ENCODE results near the gene METTL9.
"Not testable (repeated sequence)": the region's sequence is repeated elsewhere in the genome, so short reads cannot be mapped to it uniquely, and the experiment has no call there.

METTL9 gene

DNA sequence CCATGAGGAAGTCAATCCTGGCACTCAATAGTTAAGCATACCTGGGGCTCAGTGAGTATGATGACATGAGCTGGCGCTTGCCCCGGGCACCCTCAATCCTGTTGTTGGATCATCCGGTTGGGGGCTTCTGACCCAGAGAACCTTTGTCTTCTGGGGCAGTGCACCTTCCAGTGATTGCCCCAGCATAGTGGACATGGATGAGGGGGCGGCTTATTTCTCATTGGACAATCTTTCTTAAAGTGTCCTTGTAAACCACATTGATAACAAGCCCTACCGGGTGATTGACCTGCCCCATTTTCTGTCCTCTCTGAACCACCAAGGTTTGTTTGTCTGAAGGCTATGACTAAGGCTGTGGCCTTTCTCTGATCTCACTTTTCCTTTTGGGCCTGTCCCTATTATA is 34.8 kb downstream of the METTL9 start:
- no peak for TF ChIP-seq ZNF274 (IDR thresholded peaks at IDR 0.05; ENCODE audit: low read depth, low read length)

DNA sequence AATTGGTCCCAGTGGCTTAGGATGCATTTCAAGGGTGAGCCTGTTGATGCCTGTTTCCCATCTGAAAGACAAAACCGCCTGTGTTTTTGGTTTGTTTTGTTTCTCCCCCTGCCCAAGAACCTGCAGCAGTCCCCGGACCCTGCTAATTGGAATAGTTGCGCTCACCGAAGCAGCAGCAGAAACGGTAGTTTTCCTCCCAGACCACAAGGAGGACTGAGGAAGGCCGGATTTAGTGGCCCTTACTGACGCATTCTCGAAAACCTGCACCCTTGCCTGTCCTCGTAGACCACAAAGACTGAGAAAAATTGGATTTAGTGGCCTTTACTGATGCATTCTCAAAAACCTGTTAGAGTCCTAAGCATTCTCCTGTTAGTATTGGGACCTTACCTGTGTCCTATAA is 36.3 kb downstream of the METTL9 start:
- not testable (repeated sequence) for H3K4me3 ChIP-seq (ENCODE audit: low read length)

More for the DNA sequence above, 34.8 kb downstream of the METTL9 start:
- H3K4me3 ChIP-seq (ENCODE audit: low read length) = no peak overlapping the region

DNA sequence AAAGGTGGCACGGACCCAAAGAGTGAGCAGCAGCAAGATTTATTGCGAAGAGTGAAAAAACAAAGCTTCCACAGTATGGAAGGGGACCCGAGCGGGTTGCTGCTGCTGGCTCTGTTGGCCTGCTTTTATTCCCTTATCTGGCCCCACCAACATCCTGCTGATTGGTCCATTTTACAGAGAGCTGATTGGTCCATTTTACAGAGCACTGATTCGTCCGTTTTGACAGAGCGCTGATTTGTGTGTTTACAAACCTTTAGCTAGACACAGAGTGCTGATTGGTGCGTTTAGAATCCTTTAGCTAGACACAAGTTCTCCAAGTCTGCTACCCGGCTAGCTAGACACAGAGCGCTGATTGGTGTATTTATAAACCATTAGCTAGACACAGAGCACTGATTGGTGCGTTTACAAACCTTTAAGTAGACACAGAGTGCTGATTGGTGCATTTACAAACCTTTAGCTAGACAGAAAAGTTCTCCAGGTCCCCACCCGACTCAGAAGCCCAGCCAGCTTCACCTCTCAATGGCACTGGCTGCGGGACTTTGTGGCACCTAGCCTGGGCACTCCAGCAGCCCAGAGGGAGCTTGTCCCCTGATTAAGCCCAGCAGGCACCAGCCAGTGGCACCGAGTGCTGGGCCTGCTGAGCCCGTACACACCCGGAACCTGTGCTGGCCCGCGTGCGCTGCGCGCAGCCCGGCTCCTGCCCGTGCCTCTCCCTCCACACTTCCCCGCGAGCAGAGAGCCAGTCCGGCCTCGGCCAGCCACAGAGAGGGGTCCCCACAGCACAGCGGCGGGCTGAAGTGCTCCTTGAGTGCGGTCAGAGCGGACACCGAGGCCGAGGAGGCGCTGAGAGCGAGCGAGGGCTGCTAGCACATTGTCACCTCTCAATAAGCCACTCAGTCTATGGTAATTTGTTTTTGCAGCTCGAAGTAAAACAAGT is 37.9 kb downstream of the METTL9 start:
- H3K4me3 ChIP-seq (ENCODE audit: low read length) = no peak overlapping the region
- TF ChIP-seq ZNF274 (IDR thresholded peaks at IDR 0.05; ENCODE audit: low read depth, low read length) = no peak

DNA sequence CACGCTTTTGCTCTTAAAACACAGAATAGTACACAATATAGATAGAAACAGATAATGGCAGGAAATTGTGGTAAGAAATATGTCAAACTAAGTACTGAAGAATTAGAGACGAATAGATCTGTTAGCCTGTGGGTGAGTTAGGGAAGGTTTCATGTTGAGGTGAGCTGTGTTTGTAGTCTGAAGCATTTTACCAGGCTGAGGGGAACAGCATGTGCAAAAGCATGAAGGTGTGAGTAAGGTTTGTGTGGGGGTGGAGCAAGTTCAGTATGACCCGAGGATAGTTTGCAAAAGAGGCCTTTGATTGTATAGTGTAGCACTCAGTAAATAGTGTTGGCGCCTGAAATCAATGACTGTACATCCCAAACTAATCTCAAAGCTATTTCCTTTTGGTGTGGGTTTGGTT is 39.2 kb downstream of the METTL9 start:
- H3K4me3 ChIP-seq (ENCODE audit: low read length) = no peak overlapping the region
- no peak for TF ChIP-seq ZNF274 (IDR thresholded peaks at IDR 0.05; ENCODE audit: low read depth, low read length)

DNA sequence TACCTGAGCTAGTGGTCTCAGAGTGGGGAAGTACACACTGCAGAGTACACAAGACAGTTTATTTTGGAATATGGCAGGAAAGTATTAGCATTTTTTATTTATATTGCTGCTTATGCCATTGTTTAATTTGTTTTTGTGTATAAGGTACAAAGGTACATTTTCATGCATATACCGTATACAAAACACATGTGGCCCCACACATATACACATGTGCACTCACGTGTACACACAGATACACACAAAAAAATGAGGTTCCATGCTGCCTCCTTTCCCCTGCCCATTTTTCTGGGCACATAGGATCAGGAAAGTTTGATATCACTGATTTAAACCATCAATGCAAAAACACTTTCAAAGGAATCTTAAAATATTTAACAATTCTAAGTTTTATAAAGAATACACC is 40.1 kb downstream of the METTL9 start:
- TF ChIP-seq ZNF274 (IDR thresholded peaks at IDR 0.05; ENCODE audit: low read depth, low read length) = no peak
- H3K4me3 ChIP-seq (ENCODE audit: low read length) = no peak overlapping the region

DNA sequence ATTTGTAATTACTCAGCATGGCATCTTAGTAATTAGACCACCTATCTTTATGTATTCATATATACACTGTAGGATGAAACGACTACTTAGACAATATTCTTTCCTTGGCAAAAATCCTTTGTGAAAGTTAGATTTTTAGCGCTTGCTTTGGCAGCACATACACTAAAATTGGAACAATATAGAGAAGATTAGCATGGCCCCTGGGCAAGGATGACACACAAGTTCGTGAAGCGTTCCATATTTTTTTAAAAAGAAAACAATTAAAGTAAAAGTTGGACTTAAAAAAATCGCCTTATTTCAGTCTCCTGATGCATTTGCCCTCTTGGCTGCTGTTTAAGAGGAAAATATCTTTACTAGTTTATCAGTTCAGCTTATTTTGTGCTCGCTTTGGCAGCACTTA is 42.5 kb downstream of the METTL9 start:
- TF ChIP-seq ZNF274 (IDR thresholded peaks at IDR 0.05; ENCODE audit: low read depth, low read length) = no peak
- no peak overlapping the region for H3K4me3 ChIP-seq (ENCODE audit: low read length)

DNA sequence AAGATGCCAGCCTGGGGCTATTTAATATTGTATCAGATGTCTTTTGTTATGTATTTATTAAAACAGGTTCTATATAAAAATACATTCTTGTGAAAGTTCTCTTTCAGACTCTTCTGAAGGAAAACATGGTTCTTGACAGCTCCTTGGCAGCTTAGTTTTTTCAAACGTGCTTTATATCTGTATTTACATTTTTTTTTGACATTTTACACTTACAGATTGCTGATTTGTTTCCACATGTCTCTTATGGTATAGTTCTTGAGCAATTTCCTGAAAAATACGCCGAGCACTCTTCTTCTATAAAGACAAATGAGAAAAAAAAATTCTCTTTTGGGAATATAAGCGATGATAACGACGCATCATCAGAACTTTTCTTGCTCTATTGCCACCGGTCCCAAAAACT is 43.5 kb downstream of the METTL9 start:
- no peak overlapping the region for H3K4me3 ChIP-seq (ENCODE audit: low read length)
- TF ChIP-seq ZNF274 (IDR thresholded peaks at IDR 0.05; ENCODE audit: low read depth, low read length) = no peak

DNA sequence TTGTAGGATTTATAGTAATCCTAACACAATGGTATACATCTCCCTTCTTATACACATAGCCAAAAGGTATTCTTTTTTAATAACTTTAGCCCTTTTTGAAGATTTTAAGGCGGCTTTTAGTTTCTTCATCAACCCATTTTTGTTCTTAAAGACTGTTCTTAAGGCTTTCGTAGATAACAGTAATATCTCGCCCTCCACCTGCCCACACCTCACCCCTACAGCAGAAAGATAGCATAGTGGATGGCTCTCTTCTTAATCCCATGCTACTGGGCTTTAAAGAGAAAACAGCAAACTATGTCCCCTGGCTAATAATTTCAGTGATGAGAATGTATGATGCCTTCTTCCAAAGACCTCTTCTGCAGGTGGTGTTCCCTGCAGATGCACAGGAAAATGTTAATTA is 44.4 kb downstream of the METTL9 start:
- no peak for TF ChIP-seq ZNF274 (IDR thresholded peaks at IDR 0.05; ENCODE audit: low read depth, low read length)
- no peak overlapping the region for H3K4me3 ChIP-seq (ENCODE audit: low read length)

DNA sequence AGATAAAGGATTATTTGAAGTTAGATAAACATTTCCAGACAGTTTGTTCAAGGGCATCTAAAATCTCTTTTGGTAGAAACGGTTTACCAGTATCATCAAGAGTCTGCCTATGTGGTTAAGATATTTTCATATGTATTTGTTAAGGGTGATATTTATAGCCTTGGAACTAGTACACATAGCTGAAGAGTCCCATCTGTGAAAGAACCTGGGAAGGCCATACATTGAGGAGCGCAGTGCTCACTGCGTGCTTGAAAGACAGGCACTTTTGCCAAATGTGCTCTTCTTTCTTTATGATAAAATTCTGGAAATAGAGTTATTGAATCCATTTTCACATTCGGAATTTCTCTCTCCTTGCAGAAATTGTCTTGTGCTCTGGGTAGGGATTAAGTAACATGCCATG is 45.3 kb downstream of the METTL9 start:
- peak overlapping the region; percentile 54; the same call in 1 of the 2 replicates for H3K4me3 ChIP-seq (ENCODE audit: low read length)
- no peak for TF ChIP-seq ZNF274 (IDR thresholded peaks at IDR 0.05; ENCODE audit: low read depth, low read length)

DNA sequence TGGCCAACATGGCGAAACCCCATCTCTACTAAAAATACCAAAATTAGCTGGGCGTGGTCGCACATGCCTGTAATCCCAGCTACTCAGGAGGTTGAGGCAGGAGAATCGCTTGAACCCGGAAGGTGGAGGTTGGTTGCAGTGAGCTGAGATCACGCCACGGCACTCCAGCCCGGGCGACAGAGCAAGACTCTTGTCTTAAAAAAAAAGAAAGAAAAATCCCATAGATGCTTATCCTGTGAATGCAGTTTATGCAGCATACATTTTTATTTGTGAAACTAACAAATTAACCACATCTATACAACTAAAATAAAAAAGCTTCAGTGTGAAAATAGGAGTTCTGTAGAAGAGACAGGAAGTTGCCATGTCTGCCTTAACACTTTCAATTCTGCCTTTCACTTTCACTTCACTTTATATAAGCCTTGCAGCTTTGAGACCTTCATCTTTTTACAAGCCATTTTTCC is 45.9 kb downstream of the METTL9 start:
- peak overlapping the region; percentile 54 for H3K4me3 ChIP-seq (ENCODE audit: low read length)

DNA sequence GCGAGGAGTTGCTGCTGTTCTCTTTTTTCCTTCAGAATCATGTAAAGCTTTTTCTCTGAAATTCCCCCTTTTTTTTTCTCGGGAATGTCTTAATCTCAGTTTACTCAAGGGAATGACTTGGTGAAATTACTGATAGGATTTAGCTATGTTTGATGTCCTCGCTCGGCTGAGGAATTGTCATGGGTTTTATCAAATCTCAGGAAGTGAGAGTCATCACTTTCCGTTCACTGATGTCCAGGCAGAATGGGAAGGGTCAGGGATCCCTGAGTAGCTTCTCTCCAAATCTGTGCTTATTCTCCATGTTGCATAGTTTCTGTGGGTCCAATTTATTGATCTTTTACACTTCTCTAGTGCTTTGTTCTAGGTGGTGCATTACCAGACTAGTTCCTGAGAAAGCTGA is 46.7 kb downstream of the METTL9 start:
- H3K4me3 ChIP-seq (ENCODE audit: low read length) = peak overlapping the region; percentile 29
- no peak for TF ChIP-seq ZNF274 (IDR thresholded peaks at IDR 0.05; ENCODE audit: low read depth, low read length)

More for the DNA sequence above, 45.9 kb downstream of the METTL9 start:
- no peak for TF ChIP-seq ZNF274 (IDR thresholded peaks at IDR 0.05; ENCODE audit: low read depth, low read length)

DNA sequence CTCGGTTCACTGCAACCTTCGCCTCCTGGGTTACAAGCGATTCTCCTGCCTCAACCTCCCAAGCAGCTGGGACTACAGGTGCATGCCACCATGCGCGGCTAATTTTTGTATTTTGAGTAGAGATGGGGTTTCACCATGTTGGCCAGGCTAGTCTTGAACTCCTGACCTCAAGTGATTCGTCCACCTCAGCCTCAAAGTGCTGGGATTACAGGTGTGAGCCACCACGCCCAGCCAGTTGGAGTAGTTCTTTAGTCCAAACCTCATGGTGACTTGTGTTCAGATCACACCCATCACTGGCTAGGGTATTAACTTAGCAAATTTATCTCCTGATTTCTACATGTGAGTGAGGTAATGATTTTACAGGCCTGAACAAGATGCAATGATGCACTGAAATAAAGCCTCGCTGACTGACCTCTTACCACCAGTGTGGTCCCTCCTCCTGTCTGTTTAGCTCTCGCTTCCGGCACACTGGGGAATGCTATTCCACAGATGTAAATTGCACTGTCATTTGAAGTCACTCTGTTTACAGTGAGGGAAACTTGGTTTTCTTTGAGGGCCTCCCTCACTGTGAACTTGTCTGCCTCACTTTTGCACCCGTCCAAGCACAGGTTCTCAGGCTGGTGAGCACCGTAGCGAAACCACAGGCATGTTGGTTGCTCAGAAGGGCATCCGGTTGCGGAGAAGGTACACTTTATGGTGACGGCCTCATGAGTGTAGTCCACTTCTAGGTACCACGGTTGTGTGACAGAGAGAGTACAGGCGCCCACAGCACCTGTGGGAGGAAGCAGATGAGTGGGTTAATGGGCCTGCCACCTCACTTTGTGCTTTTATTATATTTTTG is 47.6 kb downstream of the METTL9 start:
- no peak for TF ChIP-seq ZNF274 (IDR thresholded peaks at IDR 0.05; ENCODE audit: low read depth, low read length)
- no peak overlapping the region; the same call in 1 of the 2 replicates for H3K4me3 ChIP-seq (ENCODE audit: low read length)

DNA sequence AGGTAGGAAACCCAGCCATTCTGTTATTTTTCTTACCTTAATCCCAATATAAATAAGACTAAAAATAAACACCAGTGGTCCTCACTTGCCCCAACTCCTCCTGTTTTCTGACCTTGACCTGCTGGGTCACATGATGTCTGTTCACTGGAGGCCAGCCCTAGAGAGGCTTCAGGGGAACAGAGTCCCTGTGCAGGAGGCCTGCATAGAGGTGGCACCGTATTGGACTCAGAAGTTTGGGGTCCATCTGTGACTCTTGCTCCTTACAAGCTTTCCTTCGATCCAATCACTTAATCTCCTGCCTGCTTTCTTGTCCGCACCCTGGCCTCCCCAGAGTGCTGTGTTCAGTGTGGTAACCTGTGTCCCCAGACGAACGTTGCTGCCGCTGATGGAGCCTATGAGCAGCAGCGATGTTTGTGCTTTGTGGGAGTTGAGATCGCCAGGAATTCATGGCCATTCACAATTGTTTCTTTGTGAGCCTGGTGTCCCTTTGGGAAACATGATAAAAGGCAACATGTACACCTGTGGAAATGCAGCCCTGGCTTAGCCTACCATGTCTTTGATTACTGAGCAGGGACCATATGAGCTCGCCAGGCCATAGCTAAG is 48.3 kb downstream of the METTL9 start:
- no peak for TF ChIP-seq ZNF274 (IDR thresholded peaks at IDR 0.05; ENCODE audit: low read depth, low read length)
- H3K4me3 ChIP-seq (ENCODE audit: low read length) = no peak overlapping the region

DNA sequence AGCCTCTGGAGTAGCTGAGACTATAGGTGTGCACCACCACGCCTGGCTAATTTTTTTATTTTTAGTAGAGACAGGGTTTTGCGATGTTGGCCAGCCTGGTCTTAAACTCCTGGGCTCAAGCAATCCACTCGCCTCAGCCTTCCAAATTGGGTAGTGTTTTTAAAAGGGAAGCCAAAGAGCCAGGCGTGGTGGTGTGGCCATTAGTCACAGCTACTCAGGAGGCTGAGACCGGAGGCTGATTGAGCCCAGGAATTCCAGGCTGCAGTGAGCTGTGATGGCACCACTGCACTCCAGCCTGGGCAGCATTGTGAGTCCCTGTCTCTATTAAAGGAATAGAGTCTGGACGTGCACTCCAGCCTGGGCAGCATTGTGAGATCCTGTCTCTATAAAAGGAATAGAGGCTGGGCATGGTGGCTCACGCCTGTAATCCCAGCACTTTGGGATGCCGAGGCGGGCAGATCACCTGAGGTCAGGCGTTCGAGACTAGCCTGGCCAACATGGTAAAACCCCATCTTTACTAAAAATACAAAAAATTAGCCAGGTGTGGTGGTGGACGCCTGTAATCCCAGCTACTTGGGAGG is 50.5 kb downstream of the METTL9 start:
- H3K4me3 ChIP-seq (ENCODE audit: low read length) = not testable (repeated sequence)
